ENCODE measurements around the gene PRKCSH.

GRCh38 chr19:11437955-11438354, 2.5 kb downstream of the PRKCSH start:
- no peak for TF ChIP-seq CTCF (IDR thresholded peaks at IDR 0.05 in 2 of 3, conservative IDR thresholded peaks at IDR 0.05 in 1 of 3; ENCODE audit: control insufficient read depth in 2 of 3, extremely low read depth in 1 of 3, insufficient read depth in 1 of 3, low read depth in 3 of 3, low read length in 3 of 3)
- TF ChIP-seq FOS (IDR thresholded peaks at IDR 0.05; ENCODE audit: borderline replicate concordance, extremely low read depth, insufficient read length): no peak
- TF ChIP-seq ZBTB33 (IDR thresholded peaks at IDR 0.05): no peak
- no peak for TF ChIP-seq SP1 (IDR thresholded peaks at IDR 0.05; ENCODE audit: low read depth, low read length)
- no peak for TF ChIP-seq EGR1 (IDR thresholded peaks at IDR 0.05; ENCODE audit: borderline replicate concordance in 1 of 2, low read depth in 2 of 2, low read length in 2 of 2)

Data from GM12878 (cell line).